HG03558 (cell line): ENCODE measurements around the gene OPA3.

ENCODE experiments used
- ATAC-seq: cut with Tn5 transposase; IDR thresholded peaks from one replicate; pipeline ENCODE4 v1.9.1; 2021; ENCODE audit warnings: moderate number of reproducible peaks; ENCODE audit not compliant: unreplicated experiment; ENCODE audit errors: extremely low read depth

The OPA3 gene

DNA sequence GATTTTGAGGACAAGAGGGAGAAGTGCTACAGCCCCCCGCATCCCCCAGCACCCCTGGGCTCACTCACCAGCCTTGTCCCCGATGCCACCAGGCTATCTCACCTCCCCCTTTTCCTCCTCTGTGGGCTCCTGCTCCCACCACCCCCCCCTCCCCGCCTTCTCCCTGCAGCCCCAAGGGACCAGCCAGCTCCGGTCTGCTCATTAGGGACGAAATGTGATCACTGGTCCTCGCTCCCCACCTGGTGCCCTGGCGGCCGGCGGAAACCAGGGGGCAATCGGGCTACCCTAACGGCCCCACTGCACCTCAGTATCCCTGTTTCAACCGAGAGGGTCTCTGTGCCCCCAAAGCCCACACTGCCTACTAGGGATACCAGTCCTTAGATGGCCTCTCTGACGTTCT lies 14.7 kb upstream of the OPA3 start:
- ATAC-seq: no peak

GRCh38 chr19:45598267-45599001 lies 13.8 kb upstream of the OPA3 start:
- no peak for ATAC-seq

GRCh38 chr19:45597425-45598111 lies 13.0 kb upstream of the OPA3 start:
- ATAC-seq: no peak

- ATAC-seq: no peak
Measured at GRCh38 chr19:45595814-45596213, 11.2 kb upstream of the OPA3 start.

DNA sequence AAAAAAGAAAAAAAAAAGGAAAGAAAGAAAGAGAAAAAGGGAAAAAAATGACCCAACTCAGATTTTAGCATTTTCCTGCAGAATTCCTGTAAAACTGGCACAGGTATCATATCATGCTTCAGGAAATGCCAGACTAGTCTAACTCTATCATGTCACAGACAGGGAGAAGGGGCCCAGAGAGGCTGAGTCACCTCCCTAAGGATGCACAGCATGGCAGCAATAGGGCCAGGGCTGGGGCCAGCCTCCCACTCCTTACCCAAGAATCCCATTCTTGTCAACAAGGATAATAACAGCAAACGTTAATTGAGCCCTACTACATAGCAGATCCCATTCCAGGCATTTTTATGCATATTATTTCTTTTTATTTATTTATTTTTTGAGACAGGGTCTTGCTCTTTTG lies 8.9 kb upstream of the OPA3 start:
- ATAC-seq: no peak

- no peak for ATAC-seq
Measured at GRCh38 chr19:45592366-45592765, 7.8 kb upstream of the OPA3 start.

- ATAC-seq: no peak
Measured at GRCh38 chr19:45591638-45592005, 7.0 kb upstream of the OPA3 start.

DNA sequence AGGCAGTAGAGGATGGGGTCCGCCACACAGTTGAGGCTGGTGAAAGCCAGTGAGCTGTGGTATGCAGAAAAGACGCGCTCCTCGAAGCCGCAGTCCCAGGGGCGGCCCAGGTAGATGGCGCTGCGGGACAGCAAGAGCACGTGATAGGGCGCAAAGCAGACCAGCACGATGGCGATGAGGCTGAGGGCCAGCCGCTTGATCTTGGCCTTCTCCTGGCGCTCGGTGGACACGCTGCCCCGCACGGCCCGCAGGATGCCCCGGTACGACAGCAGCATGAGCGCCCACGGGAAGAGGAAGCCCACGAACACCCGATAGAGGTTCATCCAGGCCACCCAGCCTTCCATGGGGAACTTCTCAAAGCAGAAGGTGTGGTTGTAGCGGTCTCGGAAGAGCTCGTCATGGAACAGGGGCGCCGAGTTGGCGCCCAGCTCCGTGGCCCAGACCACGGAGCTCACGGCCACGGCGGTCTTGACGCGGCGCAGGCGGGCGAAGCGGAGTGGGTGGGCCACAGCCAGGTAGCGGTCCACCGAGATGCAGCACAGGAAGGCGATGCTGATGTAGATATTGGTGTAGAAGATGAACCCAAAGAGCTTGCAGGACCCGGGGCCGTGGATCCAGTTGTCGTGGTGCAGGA lies 6.5 kb upstream of the OPA3 start:
- ATAC-seq: no peak

- ATAC-seq: no peak
Measured at GRCh38 chr19:45590300-45591003, 5.8 kb upstream of the OPA3 start.

- ATAC-seq: no peak
Measured at GRCh38 chr19:45589768-45590167, 5.2 kb upstream of the OPA3 start.

GRCh38 chr19:45587873-45588272 lies 3.3 kb upstream of the OPA3 start:
- ATAC-seq: no peak

DNA sequence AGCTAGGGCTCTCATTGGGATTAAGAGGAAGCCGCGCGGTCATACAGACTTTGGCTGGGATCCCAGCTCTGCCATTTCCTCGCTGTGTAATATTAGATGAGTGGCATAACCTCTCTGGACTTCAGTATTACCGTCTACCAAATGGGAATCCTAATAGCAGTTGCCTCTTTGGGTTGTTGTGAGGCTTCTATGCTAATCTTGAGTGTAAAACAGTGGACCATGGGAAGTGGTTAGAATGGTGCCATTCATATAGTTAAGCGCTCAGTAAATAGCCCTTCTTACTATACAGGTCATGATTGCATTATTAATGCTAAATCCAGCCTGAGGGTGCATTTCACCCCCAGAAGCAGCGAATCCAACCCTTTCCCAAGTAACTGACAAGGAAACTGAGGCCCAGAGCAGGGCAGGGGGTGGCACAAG lies 566 bp upstream of the OPA3 start:
- no peak for ATAC-seq

- ATAC-seq: no peak
Measured at GRCh38 chr19:45581576-45581975, 3.0 kb downstream of the OPA3 start.

GRCh38 chr19:45578861-45579260 lies 5.7 kb downstream of the OPA3 start:
- no peak for ATAC-seq

GRCh38 chr19:45577111-45577905 lies 7.3 kb downstream of the OPA3 start:
- ATAC-seq: no peak

- ATAC-seq: no peak
Measured at GRCh38 chr19:45576682-45577081, 7.9 kb downstream of the OPA3 start.

- no peak for ATAC-seq
Measured at GRCh38 chr19:45575216-45575615, 9.4 kb downstream of the OPA3 start.

DNA sequence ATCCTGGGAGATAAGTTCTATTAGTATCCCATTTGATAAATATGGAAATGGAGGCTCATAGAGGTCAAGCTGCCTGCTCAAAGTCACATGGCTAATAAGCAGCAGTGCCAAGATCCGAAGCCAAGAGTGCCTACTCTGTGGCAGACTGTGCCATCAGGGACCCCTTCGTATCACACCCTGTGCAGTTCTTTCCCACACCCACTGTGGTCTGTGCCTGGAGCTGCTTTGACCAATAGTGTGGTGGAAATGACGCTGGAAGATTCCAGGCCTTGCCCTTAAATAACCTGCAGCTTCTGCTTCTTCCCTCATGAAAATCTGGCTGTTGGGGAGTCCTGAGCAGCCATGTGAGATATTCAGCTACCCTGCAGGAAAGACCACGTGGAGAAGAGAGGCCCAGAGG lies 10.1 kb downstream of the OPA3 start:
- no peak for ATAC-seq

GRCh38 chr19:45571457-45572220 lies 13.0 kb downstream of the OPA3 start:
- no peak for ATAC-seq
